GM18519 (cell line): ENCODE results near the gene VDAC1.
A peak's percentile ranks its signal among the peaks of the same experiment; 100 is the strongest.

ENCODE experiments used
- ATAC-seq: cut with Tn5 transposase; IDR thresholded peaks from one replicate; pipeline ENCODE4 v1.9.1; 2021; ENCODE audit warnings: mild to moderate bottlenecking, moderate library complexity; ENCODE audit not compliant: unreplicated experiment, low FRiP score

VDAC1 gene

GRCh38 chr5:134025786-134026185, 21.0 kb upstream of the VDAC1 start:
- ATAC-seq: no peak

- no peak for ATAC-seq
Observed at GRCh38 chr5:134024811-134025210, 20.0 kb upstream of the VDAC1 start.

GRCh38 chr5:134022333-134022732, 17.6 kb upstream of the VDAC1 start:
- ATAC-seq: no peak

GRCh38 chr5:134020188-134020587, 15.4 kb upstream of the VDAC1 start:
- ATAC-seq: no peak

GRCh38 chr5:134019636-134020035, 14.9 kb upstream of the VDAC1 start:
- no peak for ATAC-seq

GRCh38 chr5:134018986-134019316, 14.2 kb upstream of the VDAC1 start:
- no peak for ATAC-seq

- no peak for ATAC-seq
Observed at GRCh38 chr5:134018154-134018985, 13.6 kb upstream of the VDAC1 start.

- no peak for ATAC-seq
Observed at GRCh38 chr5:134008266-134008749, 3.5 kb upstream of the VDAC1 start.

- ATAC-seq: no peak
Observed at GRCh38 chr5:134007581-134008265, 2.9 kb upstream of the VDAC1 start.

GRCh38 chr5:134006115-134006514, 1.3 kb upstream of the VDAC1 start:
- ATAC-seq: no peak

GRCh38 chr5:134005417-134006061, 764 bp upstream of the VDAC1 start:
- no peak for ATAC-seq

GRCh38 chr5:134003817-134004625, 754 bp downstream of the VDAC1 start:
- peak; percentile 18 for ATAC-seq

- no peak for ATAC-seq
Observed at GRCh38 chr5:134003064-134003816, 1.5 kb downstream of the VDAC1 start.

- no peak for ATAC-seq
Observed at GRCh38 chr5:134001938-134002731, 2.6 kb downstream of the VDAC1 start.

GRCh38 chr5:134000696-134001453, 3.9 kb downstream of the VDAC1 start:
- no peak for ATAC-seq

- no peak for ATAC-seq
Observed at GRCh38 chr5:134000091-134000511, 4.7 kb downstream of the VDAC1 start.

- no peak for ATAC-seq
Observed at GRCh38 chr5:133998807-133999206, 6.0 kb downstream of the VDAC1 start.

GRCh38 chr5:133998042-133998441, 6.7 kb downstream of the VDAC1 start:
- ATAC-seq: no peak
